CD4-positive, alpha-beta T cell (primary cell): Measurements from ENCODE around the gene TSBP1. TPM values are rescaled to one million over a fixed set of nuclear protein-coding genes. Genes with fewer than 3 reads are reported as not detected.
"Not testable (repeated sequence)": the region's sequence is repeated elsewhere in the genome, so short reads cannot be mapped to it uniquely, and the experiment has no call there.

Experiments used
- ATAC-seq: fragments of 200-7000 bp; cut with Tn5 transposase; one replicate; pipeline ENCODE4 v1.10.0; 2022; ENCODE audit warnings: mild to moderate bottlenecking; ENCODE audit not compliant: poor library complexity
- CTCF ChIA-PET: fragments of 350-600 bp; sonication (Branson Sonifier 250); formaldehyde crosslinking; loops from one replicate; lab custom pipeline; 2021; ENCODE audit warnings: antibody characterized with exemption, inconsistent platforms; lab: Charles Lee
- POLR2A ChIA-PET: fragments of 350-600 bp; sonication (Branson Sonifier 250); formaldehyde crosslinking; loops from one replicate; lab custom pipeline; 2021; ENCODE audit warnings: antibody characterized with exemption, inconsistent platforms; lab: Charles Lee
- DNase-seq, 14 experiments: peaks; one replicate each; pipeline ENCODE4 v3.0.0-alpha.2; 2013 to 2020; ENCODE audit warnings: mixed read lengths in 2 of 14
- H3K27ac ChIP-seq, 2 donors: one replicate each; pipeline versions ENCODE4 v1.5.1 to v1.7.0; 2013; ENCODE audit warnings: low read length in 2 of 2, low read depth in 1 of 2, mild to moderate bottlenecking in 1 of 2
- H3K27me3 ChIP-seq, 2 experiments: 1 replicate in 1 of 2; 2 replicates in 1 of 2; pipeline versions ENCODE4 v1.6.1 to v1.7.0; 2013; ENCODE audit warnings: low read length in 2 of 2, control low read depth in 1 of 2, mild to moderate bottlenecking in 1 of 2, moderate library complexity in 1 of 2; ENCODE audit not compliant: insufficient read depth in 2 of 2, control insufficient read depth in 1 of 2
- H3K36me3 ChIP-seq: one replicate; pipeline ENCODE4 v1.6.1; 2013; ENCODE audit warnings: low read length, control low read depth; ENCODE audit not compliant: insufficient read depth
- H3K4me1 ChIP-seq: one replicate; pipeline ENCODE4 v1.6.1; 2013; ENCODE audit warnings: low read length, control low read depth; ENCODE audit not compliant: insufficient read depth
- H3K4me3 ChIP-seq: one replicate; pipeline ENCODE4 v1.5.1; 2013; ENCODE audit warnings: mild to moderate bottlenecking, low read length, moderate library complexity
- H3K9me3 ChIP-seq, 2 experiments: 1 replicate in 1 of 2; 2 replicates in 1 of 2; pipeline versions ENCODE4 v1.6.1 to v1.7.0; 2013; ENCODE audit warnings: low read length in 2 of 2, mild to moderate bottlenecking in 2 of 2, control low read depth in 1 of 2, moderate library complexity in 1 of 2; ENCODE audit not compliant: control insufficient read depth in 1 of 2, insufficient read depth in 1 of 2
- H3K27ac Mint-ChIP-seq: one replicate; pipeline ENCODE4 v1.8.0; 2020; ENCODE audit warnings: mixed read lengths
- H3K27me3 Mint-ChIP-seq: one replicate; pipeline ENCODE4 v1.8.0; 2021; ENCODE audit warnings: mixed read lengths
- H3K36me3 Mint-ChIP-seq: one replicate; pipeline ENCODE4 v1.8.0; 2021; ENCODE audit warnings: low read depth, mixed read lengths
- H3K4me1 Mint-ChIP-seq: one replicate; pipeline ENCODE4 v1.8.0; 2021; ENCODE audit warnings: low read depth, mixed read lengths
- H3K4me3 Mint-ChIP-seq: one replicate; pipeline ENCODE4 v1.8.0; 2020; ENCODE audit warnings: mild to moderate bottlenecking, mixed read lengths
- H3K9me3 Mint-ChIP-seq: one replicate; pipeline ENCODE4 v1.8.0; 2020; ENCODE audit warnings: mixed read lengths
- CTCF ChIP-seq: fragments of 200-600 bp; IDR thresholded peaks from one replicate; pipeline ENCODE4 v1.8.0; 2022; ENCODE audit warnings: antibody characterized with exemption, mild to moderate bottlenecking
- intact Hi-C, 2 experiments: fragments of 100-400 bp; cut with DNase I in 1 of 2; cut with micrococcal nuclease in 1 of 2; formaldehyde crosslinking; loops; one replicate each; pipeline versions ENCODE4 v1.15.1 to v1.9.0; 2023 to 2025; cut with DNase I, micrococcal nuclease
- total RNA-seq, 174 experiments: library from RNA in 2 of 174; stranded (reverse) in 2 of 174; gene quantifications; one replicate each; pipeline ENCODE4 v1.2.3 and lab custom pipeline; 2021 to 2026

The TSBP1 gene
- total RNA-seq, 2 experiments from 2014 or later, result not detected

- H3K9me3 Mint-ChIP-seq, result no peaks in the 10 kb centered on the region
- no peaks in the 10 kb centered on the region for H3K36me3 ChIP-seq
- no peak overlapping the region for H3K27ac ChIP-seq
- no peak for ATAC-seq
- ChIA-PET CTCF (no interaction called here), POLR2A (no interaction called here)
- H3K36me3 Mint-ChIP-seq, result no peaks in the 10 kb centered on the region
- no peak for TF ChIP-seq CTCF
- no peaks in the 10 kb centered on the region for H3K9me3 ChIP-seq
- H3K4me1 ChIP-seq, result no peaks in the 10 kb centered on the region
- peaks cover 20% of the 10 kb centered on the region for H3K27me3 Mint-ChIP-seq
- H3K4me3 ChIP-seq, result no peak overlapping the region
- no peak overlapping the region for H3K27ac Mint-ChIP-seq
- no peak for DNase-seq
- intact Hi-C loops, result no loop called here
- H3K27me3 ChIP-seq, result peaks cover 3 to 4% of the 10 kb centered on the region in 2 experiments
- no peak overlapping the region for H3K4me3 Mint-ChIP-seq
- H3K4me1 Mint-ChIP-seq, result no peaks in the 10 kb centered on the region
These were observed 57.7 kb downstream of the TSBP1 start for GRCh38 chr6:32313964-32314363.

DNA sequence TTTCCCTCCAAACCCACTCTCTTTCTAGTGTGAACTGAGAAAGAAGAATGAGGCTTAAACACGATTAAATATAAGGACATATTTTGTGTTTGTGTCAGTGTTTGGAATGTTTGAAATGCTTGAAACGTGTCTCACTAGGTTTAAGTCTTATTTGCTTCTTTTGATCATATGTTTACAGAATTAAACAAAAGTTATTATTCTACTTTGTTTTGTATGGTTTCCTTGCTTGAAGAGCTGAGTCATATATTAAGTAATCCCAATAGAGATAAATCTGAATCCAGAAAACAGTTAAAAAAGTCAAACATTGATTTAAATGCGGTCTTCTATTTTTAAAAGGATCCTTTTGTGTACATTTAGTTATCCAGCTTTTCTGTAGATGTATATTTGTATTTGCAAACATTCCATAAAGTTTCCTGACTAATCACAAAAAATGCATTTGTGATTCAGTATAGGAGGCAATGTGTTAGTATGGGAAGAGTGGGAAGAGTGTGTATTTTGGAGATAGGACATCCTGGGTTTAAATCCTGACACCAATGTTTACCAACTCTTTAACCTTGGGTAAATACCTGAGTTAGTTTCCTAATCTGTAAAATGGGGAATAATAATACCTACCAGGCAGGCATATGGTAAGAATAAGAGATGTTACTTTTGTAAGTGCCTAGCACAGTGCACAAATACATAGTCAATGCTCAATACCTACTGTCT is 72.9 kb downstream of the TSBP1 start:
- CTCF ChIA-PET, result no interaction called here
- POLR2A ChIA-PET, result no interaction called here

GRCh38 chr6:32294980-32295379 is 76.7 kb downstream of the TSBP1 start:
- ATAC-seq, H3K36me3 ChIP-seq, intact Hi-C loops, H3K9me3 Mint-ChIP-seq, POLR2A ChIA-PET, H3K36me3 Mint-ChIP-seq, H3K4me3 Mint-ChIP-seq, DNase-seq, H3K27me3 ChIP-seq, H3K4me1 Mint-ChIP-seq, H3K4me1 ChIP-seq, H3K27ac Mint-ChIP-seq, H3K4me3 ChIP-seq, H3K9me3 ChIP-seq, H3K27ac ChIP-seq: not testable (repeated sequence)
- peaks cover 38% of the 10 kb centered on the region for H3K27me3 Mint-ChIP-seq
- CTCF ChIA-PET, result interaction anchor here (0.7 kb wide), 1 partner anchor 356 kb away, joined by 3 read pairs; no protein-coding TSS in a partner anchor

More for the DNA sequence above, 72.9 kb downstream of the TSBP1 start:
- Histone ChIP-seq H3K4me1 (no peaks in the 10 kb centered on the region), H3K27me3 (no peaks in the 10 kb centered on the region), H3K36me3 (no peaks in the 10 kb centered on the region), H3K27ac (no peak overlapping the region), H3K9me3 (no peaks in the 10 kb centered on the region), H3K4me3 (no peak overlapping the region)
- no peak for ATAC-seq
- intact Hi-C loops, result no loop called here
- TF ChIP-seq CTCF, result no peak
- Mint-ChIP-seq H3K27ac (no peak overlapping the region), H3K36me3 (no peaks in the 10 kb centered on the region), H3K27me3 (peaks cover 13% of the 10 kb centered on the region), H3K9me3 (no peaks in the 10 kb centered on the region), H3K4me1 (peaks cover 4% of the 10 kb centered on the region), H3K4me3 (no peak overlapping the region)
- no peak for DNase-seq

DNA sequence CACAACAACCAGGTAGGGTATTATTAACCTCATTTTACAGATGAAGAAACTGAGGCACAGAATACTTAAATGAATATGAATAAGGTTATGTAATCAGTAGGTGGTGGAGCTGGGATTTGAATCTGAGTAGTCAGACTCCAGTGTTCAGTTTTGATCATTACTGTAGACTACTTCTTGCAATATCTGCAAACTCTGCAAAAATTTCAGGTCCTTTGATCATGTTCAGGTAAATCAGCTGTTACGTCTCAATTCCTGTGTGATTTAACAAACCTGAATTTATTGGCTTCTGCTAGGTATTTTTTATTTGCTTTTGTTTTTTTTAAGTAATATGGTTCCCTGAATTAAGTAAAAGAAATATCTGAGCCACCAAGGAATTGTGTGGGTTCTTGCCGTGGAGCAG is 77.1 kb downstream of the TSBP1 start:
- no peaks in the 10 kb centered on the region for H3K9me3 Mint-ChIP-seq
- Histone ChIP-seq H3K36me3 (no peaks in the 10 kb centered on the region), H3K27ac (no peak overlapping the region), H3K9me3 (no peaks in the 10 kb centered on the region), H3K4me1 (no peaks in the 10 kb centered on the region), H3K4me3 (no peak overlapping the region), H3K27me3 (peaks cover 0 to 4% of the 10 kb centered on the region in 2 experiments)
- H3K4me1 Mint-ChIP-seq, result no peaks in the 10 kb centered on the region
- no peak overlapping the region for H3K4me3 Mint-ChIP-seq
- H3K36me3 Mint-ChIP-seq, result no peaks in the 10 kb centered on the region
- H3K27ac Mint-ChIP-seq, result no peak overlapping the region
- no peak for TF ChIP-seq CTCF
- DNase-seq (no peak), ATAC-seq (no peak)
- intact Hi-C loops, result no loop called here
- H3K27me3 Mint-ChIP-seq, result peaks cover 38% of the 10 kb centered on the region
- ChIA-PET POLR2A (no interaction called here), CTCF (no interaction called here)
